ENCODE results near the gene SGSH.

SGSH gene

GRCh38 chr17:80171681-80172080 lies 48.5 kb downstream of the SGSH start:
- Histone ChIP-seq H3K4me1 (ENCODE audit: insufficient read depth, insufficient read length) (peaks cover 11% of the 10 kb centered on the region), H3K9me3 (ENCODE audit: insufficient read depth, low read length) (no peaks in the 10 kb centered on the region), H3K27me3 (ENCODE audit: insufficient read depth, insufficient read length) (no peaks in the 10 kb centered on the region), H3K4me3 (ENCODE audit: insufficient read length, low read depth) (no peak overlapping the region), H3K9ac (ENCODE audit: insufficient read length, low read depth) (no peak overlapping the region), H3K36me3 (ENCODE audit: insufficient read depth, insufficient read length, low read length) (no peaks in the 10 kb centered on the region)
- DNase-seq (ENCODE audit: low read depth, low spot score): no peak
- no peak for TF ChIP-seq SUZ12 (IDR thresholded peaks at IDR 0.05; ENCODE audit: extremely low read depth, insufficient read depth, insufficient read length)
- TF ChIP-seq YY1 (IDR thresholded peaks at IDR 0.05; ENCODE audit: insufficient read depth, insufficient read length): no peak
- TF ChIP-seq ZNF274 (IDR thresholded peaks at IDR 0.05; ENCODE audit: low read depth, low read length): no peak

GRCh38 chr17:80169784-80170500 lies 50.2 kb downstream of the SGSH start, which contains the start of gene CARD14:
Gene CARD14 (plus strand): TSS chr17:80170030. CDS start chr17:80181439, 11,409 bp downstream.
- DNase-seq (ENCODE audit: low read depth, low spot score): no peak
- no peaks in the 10 kb centered on the region for H3K27me3 ChIP-seq (ENCODE audit: insufficient read depth, insufficient read length)
- H3K4me1 ChIP-seq (ENCODE audit: insufficient read depth, insufficient read length): peaks cover 7% of the 10 kb centered on the region
- no peak within 1 kb of the TSS for H3K4me3 ChIP-seq (ENCODE audit: insufficient read length, low read depth)
- TF ChIP-seq SUZ12 (IDR thresholded peaks at IDR 0.05; ENCODE audit: extremely low read depth, insufficient read depth, insufficient read length): no peak
- no peak for TF ChIP-seq YY1 (IDR thresholded peaks at IDR 0.05; ENCODE audit: insufficient read depth, insufficient read length)
- TF ChIP-seq ZNF274 (IDR thresholded peaks at IDR 0.05; ENCODE audit: low read depth, low read length): no peak
- no peak within 1 kb of the TSS for H3K9ac ChIP-seq (ENCODE audit: insufficient read length, low read depth)
- no peaks in the 10 kb centered on the region for H3K9me3 ChIP-seq (ENCODE audit: insufficient read depth, low read length)
- no peaks in the 10 kb centered on the region for H3K36me3 ChIP-seq (ENCODE audit: insufficient read depth, insufficient read length, low read length)

GRCh38 chr17:80169107-80169506 lies 51.0 kb downstream of the SGSH start:
- DNase-seq (ENCODE audit: low read depth, low spot score): no peak
- Histone ChIP-seq H3K4me3 (ENCODE audit: insufficient read length, low read depth) (no peak overlapping the region), H3K9ac (ENCODE audit: insufficient read length, low read depth) (no peak overlapping the region), H3K4me1 (ENCODE audit: insufficient read depth, insufficient read length) (peaks cover 3% of the 10 kb centered on the region), H3K27me3 (ENCODE audit: insufficient read depth, insufficient read length) (no peaks in the 10 kb centered on the region), H3K9me3 (ENCODE audit: insufficient read depth, low read length) (no peaks in the 10 kb centered on the region), H3K36me3 (ENCODE audit: insufficient read depth, insufficient read length, low read length) (no peaks in the 10 kb centered on the region)
- TF ChIP-seq YY1 (IDR thresholded peaks at IDR 0.05; ENCODE audit: insufficient read depth, insufficient read length): no peak
- TF ChIP-seq SUZ12 (IDR thresholded peaks at IDR 0.05; ENCODE audit: extremely low read depth, insufficient read depth, insufficient read length): no peak
- no peak for TF ChIP-seq ZNF274 (IDR thresholded peaks at IDR 0.05; ENCODE audit: low read depth, low read length)

- Histone ChIP-seq H3K4me1 (ENCODE audit: insufficient read depth, insufficient read length) (peaks cover 3% of the 10 kb centered on the region), H3K36me3 (ENCODE audit: insufficient read depth, insufficient read length, low read length) (no peaks in the 10 kb centered on the region), H3K9me3 (ENCODE audit: insufficient read depth, low read length) (no peaks in the 10 kb centered on the region), H3K9ac (ENCODE audit: insufficient read length, low read depth) (no peak overlapping the region), H3K27me3 (ENCODE audit: insufficient read depth, insufficient read length) (no peaks in the 10 kb centered on the region), H3K4me3 (ENCODE audit: insufficient read length, low read depth) (no peak overlapping the region)
- TF ChIP-seq ZNF274 (IDR thresholded peaks at IDR 0.05; ENCODE audit: low read depth, low read length) (no peak), YY1 (IDR thresholded peaks at IDR 0.05; ENCODE audit: insufficient read depth, insufficient read length) (no peak), SUZ12 (IDR thresholded peaks at IDR 0.05; ENCODE audit: extremely low read depth, insufficient read depth, insufficient read length) (no peak)
- no peak for DNase-seq (ENCODE audit: low read depth, low spot score)
These were observed 51.8 kb downstream of the SGSH start for GRCh38 chr17:80168371-80168770.

GRCh38 chr17:80166446-80166845 lies 53.7 kb downstream of the SGSH start:
- Histone ChIP-seq H3K27me3 (ENCODE audit: insufficient read depth, insufficient read length) (no peaks in the 10 kb centered on the region), H3K9me3 (ENCODE audit: insufficient read depth, low read length) (no peaks in the 10 kb centered on the region), H3K4me1 (ENCODE audit: insufficient read depth, insufficient read length) (peaks cover 3% of the 10 kb centered on the region), H3K36me3 (ENCODE audit: insufficient read depth, insufficient read length, low read length) (no peaks in the 10 kb centered on the region), H3K4me3 (ENCODE audit: insufficient read length, low read depth) (no peak overlapping the region), H3K9ac (ENCODE audit: insufficient read length, low read depth) (no peak overlapping the region)
- TF ChIP-seq YY1 (IDR thresholded peaks at IDR 0.05; ENCODE audit: insufficient read depth, insufficient read length): no peak
- TF ChIP-seq SUZ12 (IDR thresholded peaks at IDR 0.05; ENCODE audit: extremely low read depth, insufficient read depth, insufficient read length): no peak
- no peak for TF ChIP-seq ZNF274 (IDR thresholded peaks at IDR 0.05; ENCODE audit: low read depth, low read length)
- no peak for DNase-seq (ENCODE audit: low read depth, low spot score)

- H3K9me3 ChIP-seq (ENCODE audit: insufficient read depth, low read length): no peaks in the 10 kb centered on the region
- no peak overlapping the region for H3K4me3 ChIP-seq (ENCODE audit: insufficient read length, low read depth)
- H3K4me1 ChIP-seq (ENCODE audit: insufficient read depth, insufficient read length): peaks cover 12% of the 10 kb centered on the region
- no peak for DNase-seq (ENCODE audit: low read depth, low spot score)
- no peaks in the 10 kb centered on the region for H3K27me3 ChIP-seq (ENCODE audit: insufficient read depth, insufficient read length)
- no peaks in the 10 kb centered on the region for H3K36me3 ChIP-seq (ENCODE audit: insufficient read depth, insufficient read length, low read length)
- TF ChIP-seq YY1 (IDR thresholded peaks at IDR 0.05; ENCODE audit: insufficient read depth, insufficient read length): no peak
- no peak for TF ChIP-seq SUZ12 (IDR thresholded peaks at IDR 0.05; ENCODE audit: extremely low read depth, insufficient read depth, insufficient read length)
- no peak for TF ChIP-seq ZNF274 (IDR thresholded peaks at IDR 0.05; ENCODE audit: low read depth, low read length)
- H3K9ac ChIP-seq (ENCODE audit: insufficient read length, low read depth): no peak overlapping the region
These were observed 55.9 kb downstream of the SGSH start for GRCh38 chr17:80164185-80164584.

- Histone ChIP-seq H3K4me1 (ENCODE audit: insufficient read depth, insufficient read length) (peaks cover 9% of the 10 kb centered on the region), H3K27me3 (ENCODE audit: insufficient read depth, insufficient read length) (no peaks in the 10 kb centered on the region)
- TF ChIP-seq ZNF274 (IDR thresholded peaks at IDR 0.05; ENCODE audit: low read depth, low read length) (no peak), YY1 (IDR thresholded peaks at IDR 0.05; ENCODE audit: insufficient read depth, insufficient read length) (no peak), SUZ12 (IDR thresholded peaks at IDR 0.05; ENCODE audit: extremely low read depth, insufficient read depth, insufficient read length) (no peak)
These were observed 56.8 kb downstream of the SGSH start for GRCh38 chr17:80163336-80163735.

More at GRCh38 chr17:80163336-80163735, 56.8 kb downstream of the SGSH start:
- H3K36me3 ChIP-seq (ENCODE audit: insufficient read depth, insufficient read length, low read length): no peaks in the 10 kb centered on the region
- DNase-seq (ENCODE audit: low read depth, low spot score): no peak
- no peaks in the 10 kb centered on the region for H3K9me3 ChIP-seq (ENCODE audit: insufficient read depth, low read length)
- no peak overlapping the region for H3K4me3 ChIP-seq (ENCODE audit: insufficient read length, low read depth)
- H3K9ac ChIP-seq (ENCODE audit: insufficient read length, low read depth): no peak overlapping the region
